22Rv1 (cell line): ENCODE results near the gene POU2F3.

Experiments used
- ZFX ChIP-seq: fragments of 450-650 bp; IDR thresholded peaks from 2 replicates; pipeline ENCODE4 v1.6.1; 2017; ENCODE audit warnings: antibody characterized with exemption, borderline replicate concordance
- TF ChIP-seq, protein P1 (sequence below): fragments of 450-650 bp; IDR thresholded peaks from 2 replicates; pipeline ENCODE4 v1.5.1; 2017; ENCODE audit warnings: mild to moderate bottlenecking

DNA sequence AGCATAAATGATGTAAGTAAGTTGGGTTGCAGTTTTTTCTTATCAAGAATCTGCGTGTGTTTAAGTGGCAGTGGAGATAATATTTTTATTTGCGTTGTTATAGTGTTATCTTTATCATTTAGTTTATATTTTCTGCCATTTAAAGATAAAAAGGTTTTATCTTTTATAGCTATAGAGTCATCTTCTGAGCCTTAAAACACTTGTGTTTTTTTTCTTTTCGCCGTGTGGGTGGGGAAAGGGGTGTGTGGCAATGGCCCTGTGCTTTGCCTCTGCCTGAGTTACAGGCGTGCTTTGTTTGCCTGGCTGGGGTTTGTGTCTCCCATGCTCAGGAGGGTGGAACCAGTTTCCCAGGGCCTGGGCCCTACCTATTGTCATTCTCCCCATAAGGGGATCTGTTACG, 112.5 kb downstream of the POU2F3 start:
- TF ChIP-seq, protein P1, sequence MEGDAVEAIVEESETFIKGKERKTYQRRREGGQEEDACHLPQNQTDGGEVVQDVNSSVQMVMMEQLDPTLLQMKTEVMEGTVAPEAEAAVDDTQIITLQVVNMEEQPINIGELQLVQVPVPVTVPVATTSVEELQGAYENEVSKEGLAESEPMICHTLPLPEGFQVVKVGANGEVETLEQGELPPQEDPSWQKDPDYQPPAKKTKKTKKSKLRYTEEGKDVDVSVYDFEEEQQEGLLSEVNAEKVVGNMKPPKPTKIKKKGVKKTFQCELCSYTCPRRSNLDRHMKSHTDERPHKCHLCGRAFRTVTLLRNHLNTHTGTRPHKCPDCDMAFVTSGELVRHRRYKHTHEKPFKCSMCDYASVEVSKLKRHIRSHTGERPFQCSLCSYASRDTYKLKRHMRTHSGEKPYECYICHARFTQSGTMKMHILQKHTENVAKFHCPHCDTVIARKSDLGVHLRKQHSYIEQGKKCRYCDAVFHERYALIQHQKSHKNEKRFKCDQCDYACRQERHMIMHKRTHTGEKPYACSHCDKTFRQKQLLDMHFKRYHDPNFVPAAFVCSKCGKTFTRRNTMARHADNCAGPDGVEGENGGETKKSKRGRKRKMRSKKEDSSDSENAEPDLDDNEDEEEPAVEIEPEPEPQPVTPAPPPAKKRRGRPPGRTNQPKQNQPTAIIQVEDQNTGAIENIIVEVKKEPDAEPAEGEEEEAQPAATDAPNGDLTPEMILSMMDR = no peak
- no peak for TF ChIP-seq ZFX
